HG02571 (cell line): ENCODE data around the gene DUSP1.
"Not testable (repeated sequence)": the region's sequence is repeated elsewhere in the genome, so short reads cannot be mapped to it uniquely, and the experiment has no call there.

Experiments used
- ATAC-seq: cut with Tn5 transposase; IDR thresholded peaks from one replicate; pipeline ENCODE4 v1.9.1; 2021; ENCODE audit warnings: mild to moderate bottlenecking, moderate library complexity; ENCODE audit not compliant: unreplicated experiment

Gene DUSP1, protein sequence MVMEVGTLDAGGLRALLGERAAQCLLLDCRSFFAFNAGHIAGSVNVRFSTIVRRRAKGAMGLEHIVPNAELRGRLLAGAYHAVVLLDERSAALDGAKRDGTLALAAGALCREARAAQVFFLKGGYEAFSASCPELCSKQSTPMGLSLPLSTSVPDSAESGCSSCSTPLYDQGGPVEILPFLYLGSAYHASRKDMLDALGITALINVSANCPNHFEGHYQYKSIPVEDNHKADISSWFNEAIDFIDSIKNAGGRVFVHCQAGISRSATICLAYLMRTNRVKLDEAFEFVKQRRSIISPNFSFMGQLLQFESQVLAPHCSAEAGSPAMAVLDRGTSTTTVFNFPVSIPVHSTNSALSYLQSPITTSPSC

DNA sequence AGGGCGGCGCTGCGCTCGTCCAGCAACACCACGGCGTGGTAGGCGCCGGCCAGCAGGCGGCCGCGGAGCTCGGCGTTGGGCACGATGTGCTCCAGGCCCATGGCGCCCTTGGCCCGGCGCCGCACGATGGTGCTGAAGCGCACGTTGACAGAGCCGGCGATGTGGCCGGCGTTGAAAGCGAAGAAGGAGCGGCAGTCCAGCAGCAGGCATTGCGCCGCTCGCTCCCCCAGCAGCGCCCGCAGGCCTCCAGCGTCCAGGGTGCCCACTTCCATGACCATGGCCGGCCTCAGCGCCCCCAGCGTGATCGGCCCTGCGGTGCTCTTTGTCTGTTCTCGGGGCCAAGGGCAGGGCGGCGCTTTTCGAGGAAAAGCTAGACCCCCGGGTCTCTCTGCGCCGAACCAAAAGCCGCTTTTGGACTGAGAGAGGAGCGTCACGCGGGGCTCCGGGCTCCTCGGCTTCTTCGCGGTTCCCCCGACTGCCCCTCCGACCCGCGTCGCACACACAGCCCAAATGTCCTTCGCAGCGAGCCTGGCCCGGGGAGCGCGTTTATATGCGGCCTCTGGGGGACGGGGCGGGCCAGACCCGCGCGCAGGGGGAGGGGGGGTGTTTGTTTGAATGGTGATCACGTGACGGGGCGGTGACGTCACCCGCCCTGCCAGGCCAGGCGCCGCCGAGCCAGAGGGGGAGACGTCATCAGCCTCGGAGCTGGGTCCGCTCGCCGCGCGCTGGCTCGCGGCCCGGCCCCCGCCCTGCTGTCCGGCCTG, at the start of gene DUSP1:
TSS of gene DUSP1 (minus strand) at position 521 of the 764 bp plus-strand sequence. CDS start at position 278, 243 bp downstream.
- peak; percentile 58 for ATAC-seq

DNA sequence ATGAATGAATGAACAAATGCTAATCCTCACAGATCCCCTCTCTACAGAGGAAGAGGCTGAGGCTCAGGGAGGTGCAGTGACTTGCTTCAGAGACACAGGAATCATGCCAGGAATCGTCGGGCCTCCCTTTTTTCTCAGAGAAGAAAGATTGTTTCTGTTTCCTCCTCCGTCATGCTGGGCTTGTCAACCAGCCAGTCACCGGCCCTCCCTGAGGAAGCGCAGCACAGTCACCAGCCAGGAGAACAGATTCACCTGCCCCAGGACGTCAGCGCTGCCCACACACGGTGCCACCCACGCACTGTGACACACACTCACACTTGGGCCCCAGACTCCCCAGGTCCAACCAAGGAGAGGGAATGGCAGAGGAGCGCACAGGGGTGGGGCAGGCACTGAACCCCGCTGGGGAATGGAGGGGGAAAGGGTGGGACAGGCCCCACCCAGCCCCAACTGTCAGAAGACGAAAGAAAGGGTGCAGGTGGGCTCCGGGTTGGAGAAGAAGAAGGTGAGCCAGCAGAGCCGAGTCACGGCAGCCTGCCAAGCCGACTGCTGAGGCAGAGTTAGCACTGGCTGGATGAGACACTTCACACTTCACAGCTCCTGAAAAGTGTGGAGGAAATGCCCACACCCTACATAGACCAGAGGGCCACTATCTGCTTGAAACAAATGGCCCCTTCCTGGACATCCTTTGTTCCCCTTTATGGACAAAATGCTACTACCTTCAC, 49.2 kb upstream of the DUSP1 start:
- ATAC-seq = no peak

DNA sequence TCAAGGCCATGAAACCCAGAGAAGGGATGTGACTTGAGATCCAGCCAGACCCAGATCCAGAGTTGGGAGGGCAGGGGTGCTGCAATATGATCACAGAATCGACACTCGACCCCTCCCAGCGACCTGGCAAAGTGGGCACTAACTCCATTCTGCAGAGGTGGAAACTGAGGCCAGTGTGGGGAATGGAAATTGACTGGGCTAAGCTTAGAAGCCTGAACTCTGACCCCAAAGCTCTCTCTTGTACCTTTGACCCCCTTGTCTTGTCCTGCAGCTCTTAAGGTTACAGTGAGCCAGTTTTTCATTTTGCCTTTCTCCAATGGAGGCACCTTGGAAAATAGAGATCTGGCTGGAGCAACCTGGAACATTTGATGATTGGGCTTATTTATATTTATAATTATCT, 48.6 kb upstream of the DUSP1 start:
- no peak for ATAC-seq

DNA sequence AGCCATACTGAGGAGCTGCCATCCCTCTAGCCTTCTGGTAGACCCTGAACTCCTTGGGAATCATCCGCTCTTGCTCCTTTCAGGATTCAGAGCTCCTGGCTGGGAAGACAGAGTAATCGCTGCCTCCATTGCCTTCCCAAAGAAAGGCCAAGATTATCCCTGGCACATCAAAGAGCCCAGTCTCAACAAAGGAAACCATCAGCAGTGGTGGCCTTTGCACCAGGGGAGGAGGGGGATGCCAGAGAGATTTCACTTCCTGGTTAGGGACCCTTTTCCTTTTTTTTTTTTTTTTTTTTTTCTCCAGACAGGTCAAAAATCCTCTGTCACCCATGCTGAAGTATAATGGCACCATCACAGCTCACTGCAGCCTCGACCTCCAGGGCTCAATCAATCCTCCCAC, 47.1 kb upstream of the DUSP1 start:
- ATAC-seq = no peak

DNA sequence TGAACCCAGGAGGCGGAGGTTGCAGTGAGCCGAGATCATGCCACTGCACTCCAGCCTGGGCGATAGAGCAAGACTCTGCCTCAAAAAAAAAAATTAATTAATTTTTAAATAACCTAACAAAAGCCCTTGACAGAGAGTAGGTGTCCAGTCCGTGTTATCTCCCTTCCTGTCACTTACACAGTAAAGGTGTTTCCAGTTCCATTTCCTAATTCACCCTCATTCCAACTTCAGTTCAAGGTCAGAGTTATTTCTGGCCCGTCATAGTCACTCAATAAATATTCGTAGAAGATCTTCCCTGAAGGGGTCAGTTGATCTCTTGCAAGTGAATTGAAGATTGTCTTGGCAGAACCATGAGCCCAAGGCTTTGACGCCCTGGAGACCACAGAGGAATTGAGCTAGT, 46.7 kb upstream of the DUSP1 start:
- ATAC-seq = no peak

DNA sequence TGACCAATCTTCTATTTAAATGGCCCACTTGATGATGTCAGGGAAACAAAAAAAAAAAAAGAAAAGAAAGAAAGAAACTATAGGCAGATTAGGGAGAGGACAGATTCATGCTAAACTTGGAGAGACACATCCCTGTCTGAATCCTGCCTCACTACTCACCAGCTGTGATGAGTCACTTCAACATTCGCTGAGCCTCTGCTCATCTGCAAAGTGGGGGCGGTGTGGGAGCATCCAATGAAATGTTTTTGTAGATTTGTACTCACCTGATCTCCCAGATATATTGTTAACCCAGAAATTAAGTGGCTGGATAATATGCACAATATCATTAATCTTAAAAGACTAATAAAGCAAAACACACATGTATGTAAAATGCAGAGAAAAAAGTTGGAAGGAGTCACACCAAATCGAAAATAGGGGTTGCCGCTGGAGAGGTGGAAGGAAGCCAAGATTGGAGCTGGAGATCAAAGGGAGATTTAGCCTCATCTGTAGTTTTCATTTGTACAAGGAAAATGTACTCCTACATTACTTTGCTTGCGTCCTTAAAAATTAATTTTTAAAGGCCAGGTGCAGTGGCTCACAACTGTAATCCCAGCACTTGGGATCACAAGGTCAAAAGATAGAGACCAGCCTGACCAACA, 46.0 kb upstream of the DUSP1 start:
- ATAC-seq = no peak

DNA sequence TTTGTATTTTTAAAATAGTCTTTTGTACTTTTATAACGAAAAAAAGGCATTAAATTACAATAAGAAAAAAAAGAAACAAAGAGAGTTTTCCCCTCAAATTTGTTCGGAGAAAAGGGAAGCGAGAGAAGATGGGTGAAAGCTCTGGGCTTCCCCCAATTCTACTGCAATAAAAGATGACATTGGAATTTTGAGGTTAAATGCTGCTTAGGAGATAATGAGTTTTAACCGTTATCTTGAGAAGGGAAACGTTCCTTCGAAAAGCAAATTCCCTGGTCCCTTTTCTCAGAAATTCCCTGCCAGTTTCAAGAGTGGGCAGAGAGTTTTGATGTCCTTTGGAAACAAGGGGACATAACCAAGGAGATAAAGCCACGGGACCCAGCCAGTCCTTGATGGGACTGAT, 44.6 kb upstream of the DUSP1 start:
- ATAC-seq = no peak

DNA sequence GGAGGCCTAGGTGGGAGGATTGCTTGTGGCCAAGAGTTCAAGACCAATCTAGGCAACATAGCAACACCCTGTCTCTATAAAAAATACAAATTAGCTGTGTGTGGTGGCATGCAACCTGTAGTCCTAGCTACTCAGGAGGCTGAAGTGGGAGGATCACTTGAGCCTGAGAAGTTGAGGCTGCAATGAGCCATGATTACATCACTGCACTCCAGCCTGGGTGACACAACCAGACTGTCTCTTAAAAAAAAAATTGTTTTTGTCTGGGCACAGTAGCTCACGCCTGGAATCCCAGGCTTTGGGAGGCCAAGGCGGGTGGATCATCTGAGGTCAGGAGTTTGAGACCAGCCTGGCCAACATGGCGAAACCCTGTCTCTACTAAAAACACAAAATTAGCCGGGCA, 40.0 kb upstream of the DUSP1 start:
- ATAC-seq = not testable (repeated sequence)

DNA sequence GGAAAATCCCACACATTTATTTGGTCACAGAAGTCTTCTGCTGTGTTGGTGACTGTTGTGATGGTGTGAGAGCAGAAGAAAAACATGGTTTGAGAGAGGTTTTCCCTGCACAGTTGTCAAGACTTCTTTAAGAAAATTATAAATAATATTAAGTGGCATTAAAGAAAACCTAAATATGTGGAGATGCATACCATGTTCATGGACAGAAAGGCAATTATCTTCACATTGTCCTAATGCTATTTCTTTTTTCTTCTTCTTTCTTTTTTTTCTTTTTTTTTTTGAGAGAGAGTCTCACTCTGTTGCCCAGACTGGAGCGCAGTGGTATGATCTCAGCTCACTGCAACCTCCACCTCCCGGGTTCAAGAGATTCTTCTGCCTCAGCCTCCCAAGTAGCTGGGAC, 38.8 kb upstream of the DUSP1 start:
- ATAC-seq = no peak

DNA sequence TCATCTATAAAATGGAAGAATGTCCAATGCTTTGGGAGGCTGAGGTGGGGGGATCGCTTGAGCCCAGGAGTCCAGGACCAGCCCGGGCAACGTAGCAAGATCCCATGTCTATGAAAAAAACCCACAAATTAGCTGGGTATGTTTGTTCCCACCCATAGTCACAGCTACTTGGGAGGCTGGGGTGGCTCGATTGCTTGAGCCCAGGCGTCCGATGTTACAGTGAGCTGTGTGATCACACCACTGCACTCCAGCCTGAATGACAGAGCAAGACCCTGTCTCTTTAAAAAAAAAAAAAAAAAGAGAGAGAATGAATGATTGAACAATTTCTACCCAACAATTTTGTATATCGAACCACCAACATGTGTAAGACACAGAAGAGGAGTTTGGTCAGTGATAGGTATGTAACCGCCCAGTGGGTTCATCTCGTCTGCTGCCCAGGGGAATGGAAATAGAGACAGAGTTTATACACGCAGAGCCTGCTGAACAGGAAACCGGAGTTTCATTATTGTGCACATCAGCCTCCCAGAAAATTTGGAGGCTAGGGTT, 36.8 kb upstream of the DUSP1 start:
- ATAC-seq = no peak

DNA sequence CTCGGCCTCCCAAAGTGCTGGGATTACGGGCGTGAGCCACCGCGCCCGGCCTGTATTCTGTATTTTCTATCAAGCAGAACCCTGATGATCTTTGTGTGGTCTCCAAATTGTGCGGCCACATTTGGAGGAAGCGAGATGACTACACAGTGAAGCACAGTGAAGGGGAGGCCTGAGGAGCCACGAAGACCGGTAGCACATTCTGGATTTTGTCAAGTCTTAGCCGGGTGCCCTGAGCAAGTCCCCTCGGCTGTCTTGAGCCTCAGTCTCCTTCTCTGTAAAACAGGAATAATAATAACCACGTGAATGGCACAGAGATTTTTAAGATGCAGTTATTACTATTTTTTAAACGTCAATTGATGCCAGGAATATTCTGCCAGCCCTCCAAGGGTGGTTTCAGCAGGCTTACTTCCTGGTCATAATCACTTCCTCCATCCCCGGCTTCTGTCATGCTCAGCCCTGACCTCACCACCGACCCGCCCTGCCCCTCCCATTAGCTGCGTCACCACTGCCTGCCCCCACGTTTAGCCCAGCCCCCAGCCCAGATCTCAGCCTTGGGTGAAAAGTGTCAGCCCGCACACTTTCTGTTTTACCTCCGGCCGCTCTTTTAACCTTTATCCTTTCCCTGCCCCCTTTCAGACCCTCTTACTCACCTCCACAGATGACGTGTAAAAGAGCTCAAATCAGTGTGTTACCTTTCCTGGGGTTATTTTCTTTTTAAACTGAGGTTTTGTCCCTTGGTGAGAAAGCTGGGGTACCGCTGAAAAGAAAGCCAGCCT, 36.1 kb upstream of the DUSP1 start:
- peak; percentile 94 for ATAC-seq

DNA sequence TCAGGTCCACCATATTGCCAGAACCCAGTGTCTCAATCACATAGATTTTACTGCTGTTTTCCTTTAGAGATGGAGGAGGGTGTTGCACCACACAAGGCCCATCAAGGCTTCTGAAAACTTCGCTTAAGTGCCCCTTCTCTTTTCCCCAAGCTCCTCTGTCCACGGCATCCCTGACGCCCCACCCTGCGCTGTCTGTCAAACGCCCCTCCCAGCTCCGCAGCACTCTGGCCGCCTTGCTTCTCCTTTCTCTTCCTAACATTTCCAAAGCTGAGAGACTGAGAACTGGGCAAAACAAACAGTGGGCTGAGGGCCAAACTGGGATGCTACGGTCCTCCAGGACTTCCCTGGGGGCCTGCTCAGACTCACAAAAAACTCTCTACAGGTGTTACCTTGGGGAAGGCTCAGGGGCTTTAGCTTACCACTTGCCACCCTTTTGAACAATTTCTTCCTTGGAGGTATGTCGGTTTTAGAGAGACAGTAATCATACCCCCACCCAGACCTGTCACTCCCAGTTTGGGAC, 34.8 kb upstream of the DUSP1 start:
- ATAC-seq = no peak

DNA sequence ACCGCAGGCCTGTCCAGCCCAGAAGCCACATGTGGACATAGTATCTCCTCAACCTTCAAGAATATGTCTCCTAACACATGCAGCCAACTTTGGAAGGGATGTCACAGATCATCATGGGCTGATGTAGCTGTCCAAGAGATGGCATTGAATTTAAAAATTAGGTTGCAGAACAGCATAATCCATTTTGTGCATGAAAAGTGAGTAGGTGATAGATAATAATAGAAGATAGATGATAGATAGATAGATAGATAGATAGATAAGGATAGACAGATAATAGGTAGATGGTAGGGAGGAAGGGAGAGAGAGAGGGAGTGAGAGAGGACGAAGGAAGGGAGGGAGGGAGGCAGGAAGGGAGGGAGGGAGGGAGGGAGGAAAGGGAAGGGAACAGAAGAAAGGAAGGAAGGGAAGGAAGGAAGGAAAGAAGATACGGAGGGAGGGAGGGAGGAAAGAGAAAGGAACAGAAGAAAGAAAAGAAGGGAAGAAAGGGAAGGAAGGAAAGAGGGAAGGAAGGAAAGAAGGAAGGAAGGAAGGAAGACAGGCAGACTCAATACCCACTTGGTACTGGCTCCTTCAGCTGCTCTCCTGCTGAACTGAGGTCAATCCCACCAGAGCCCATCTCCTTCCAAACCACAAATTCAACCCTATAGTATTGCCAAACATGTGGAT, 34.2 kb upstream of the DUSP1 start:
- ATAC-seq = no peak

DNA sequence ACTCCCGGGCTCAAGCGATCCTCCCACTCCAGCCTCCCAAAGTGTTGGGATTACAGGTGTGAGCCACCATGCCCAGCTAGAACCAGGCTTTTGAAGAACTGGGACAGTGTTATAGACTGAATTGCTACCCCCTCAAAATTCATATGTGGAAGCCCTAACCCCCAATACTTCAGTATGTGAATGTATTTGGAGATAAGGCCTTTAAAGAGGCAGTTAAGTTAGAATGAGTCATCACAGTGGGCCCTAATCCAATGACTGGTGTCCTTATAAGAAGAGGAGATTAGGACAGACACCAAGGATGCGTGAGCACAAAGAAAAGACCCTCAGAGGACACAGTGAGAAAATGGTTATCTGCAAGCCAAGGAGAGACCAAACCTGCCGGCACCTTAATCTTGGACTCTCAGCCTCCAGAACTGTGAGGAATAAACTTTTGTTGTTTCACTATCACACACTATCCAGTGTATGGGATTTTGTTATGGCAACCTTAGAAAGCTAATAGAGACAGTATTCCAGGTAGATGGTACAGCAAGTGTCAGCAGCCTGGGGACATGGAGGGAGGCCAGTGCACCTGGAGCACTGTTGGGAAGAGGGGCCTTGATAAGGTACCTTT, 31.7 kb upstream of the DUSP1 start:
- no peak for ATAC-seq

DNA sequence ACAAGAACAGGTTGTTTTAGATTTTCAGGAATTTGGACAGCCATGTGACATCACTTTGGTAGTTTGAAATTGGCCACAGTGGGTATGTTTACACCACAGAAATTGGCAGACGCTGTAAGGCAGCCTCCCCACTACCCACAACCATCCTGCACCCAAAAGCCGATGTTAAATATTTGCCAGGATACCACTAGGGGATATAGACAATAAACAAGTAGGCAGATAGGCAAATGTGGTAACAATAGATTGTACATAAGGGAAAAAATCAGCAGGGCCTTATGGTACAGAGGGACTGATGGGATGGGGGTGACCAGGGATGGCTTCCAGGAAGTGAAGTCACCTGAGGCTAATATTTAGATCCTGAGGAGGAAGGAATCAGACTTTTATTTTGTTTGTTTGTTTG, 31.1 kb upstream of the DUSP1 start:
- no peak for ATAC-seq

DNA sequence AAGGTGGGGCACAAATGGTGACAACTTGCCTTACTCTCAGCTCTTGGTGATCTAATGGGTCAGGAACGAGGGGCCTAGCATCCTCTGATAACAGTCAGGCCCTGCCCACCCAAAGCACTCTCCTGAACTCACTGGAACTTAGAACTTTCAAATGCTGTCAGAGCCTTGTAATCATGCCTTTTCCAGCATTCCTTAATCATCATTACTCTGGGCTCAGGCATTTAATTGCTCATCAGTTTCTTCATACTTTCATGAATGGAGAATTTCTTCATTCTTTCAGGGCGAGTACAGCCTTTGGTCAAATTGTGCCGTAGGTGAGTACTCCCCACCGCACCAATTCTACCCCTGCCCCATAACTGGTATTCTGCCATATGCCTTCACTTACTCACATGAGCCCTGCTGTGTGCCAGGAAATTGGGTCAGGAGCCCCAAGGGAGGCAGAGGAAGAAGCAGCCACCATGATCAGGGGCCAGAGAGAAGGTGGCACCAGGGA, 30.2 kb upstream of the DUSP1 start:
- no peak for ATAC-seq

DNA sequence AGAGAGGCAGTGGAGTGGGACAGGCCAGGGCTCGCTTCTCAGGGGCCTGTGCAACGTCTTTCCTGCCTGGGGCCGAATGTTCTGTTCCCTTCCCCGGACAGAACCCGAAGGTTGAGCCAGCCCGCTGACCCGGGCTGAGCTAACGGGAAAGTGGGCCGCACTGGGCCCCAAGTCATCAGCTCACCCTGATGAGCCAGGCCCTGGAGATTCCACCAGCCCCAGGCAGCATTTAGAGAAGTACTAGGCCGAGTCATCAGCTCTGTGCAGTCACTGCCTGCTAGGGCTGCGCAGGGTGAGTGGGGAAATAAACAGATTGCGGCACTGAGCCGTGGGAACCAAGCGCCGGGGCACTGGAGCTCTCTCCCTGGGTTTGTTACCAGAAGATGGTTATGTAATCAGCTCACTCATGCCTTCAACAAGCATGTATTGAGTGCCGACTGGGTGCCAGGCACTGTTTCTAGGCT, 29.1 kb upstream of the DUSP1 start:
- no peak for ATAC-seq

DNA sequence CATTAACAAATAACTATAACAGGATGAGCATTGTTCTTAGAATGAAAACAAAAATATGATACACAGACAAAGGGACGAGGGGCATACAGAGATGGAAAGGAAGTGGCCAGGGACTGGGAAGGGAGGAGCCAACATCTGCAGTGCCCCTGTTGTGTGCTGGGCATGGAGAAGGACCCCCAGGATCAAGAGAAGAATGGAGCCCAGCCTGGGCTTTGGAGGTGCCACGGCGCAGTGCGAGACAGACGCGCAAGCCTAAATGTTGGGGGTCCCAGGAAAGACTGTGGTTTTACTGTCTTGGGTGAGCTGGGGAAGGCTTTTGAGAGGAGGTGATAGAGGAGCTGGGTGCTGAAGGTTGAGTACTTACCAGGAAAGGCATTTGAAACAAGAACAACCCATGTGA, 28.4 kb upstream of the DUSP1 start:
- ATAC-seq = no peak
